ENCODE results near the gene ZBTB8B. TPM values are rescaled to one million over a fixed set of nuclear protein-coding genes. Genes with fewer than 3 reads are reported as not detected.
"Not testable (repeated sequence)": the region's sequence is repeated elsewhere in the genome, so short reads cannot be mapped to it uniquely, and the experiment has no call there.

ZBTB8B gene
- total RNA-seq, 1 donor from 2014 or later = under 0.01 TPM

DNA sequence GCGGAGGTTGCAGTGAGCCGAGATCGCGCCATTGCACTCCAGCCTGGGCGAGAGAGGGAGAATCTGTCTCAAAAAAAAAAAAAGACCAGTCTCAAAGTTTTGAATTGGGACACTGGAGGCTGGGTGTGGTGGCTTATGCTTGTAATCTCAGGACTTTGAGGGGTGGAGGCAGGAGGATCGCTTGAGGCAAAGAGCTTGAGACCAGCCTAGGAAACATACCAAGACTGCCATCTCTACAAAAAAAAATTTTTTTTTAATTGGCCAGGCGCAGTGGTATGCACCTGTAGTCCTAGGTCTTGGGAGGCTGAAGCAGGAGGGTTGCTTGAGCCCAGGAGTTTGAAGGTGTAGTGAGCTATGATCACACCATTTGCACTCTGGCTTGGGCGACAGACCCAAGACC lies 3.9 kb downstream of the ZBTB8B start:
- DNase-seq (ENCODE audit: low read depth, low spot score) = no peak

DNA sequence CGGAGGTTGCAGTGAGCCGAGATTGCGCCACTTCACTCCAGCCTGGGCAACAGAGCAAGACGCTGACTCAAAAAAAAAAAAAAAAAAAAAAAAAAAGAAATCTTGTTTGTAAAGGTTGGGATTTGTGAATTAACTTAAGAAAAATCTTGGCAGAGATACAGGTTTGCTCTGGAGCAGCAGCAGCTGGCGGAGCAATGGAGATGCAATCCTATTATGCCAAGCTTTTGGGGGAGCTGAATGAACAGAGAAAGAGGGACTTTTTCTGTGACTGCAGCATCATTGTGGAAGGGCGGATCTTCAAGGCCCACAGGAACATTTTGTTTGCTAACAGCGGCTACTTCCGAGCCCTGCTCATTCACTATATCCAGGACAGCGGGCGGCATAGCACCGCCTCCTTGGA lies 5.6 kb downstream of the ZBTB8B start:
- DNase-seq (ENCODE audit: low read depth, low spot score) = no peak

DNA sequence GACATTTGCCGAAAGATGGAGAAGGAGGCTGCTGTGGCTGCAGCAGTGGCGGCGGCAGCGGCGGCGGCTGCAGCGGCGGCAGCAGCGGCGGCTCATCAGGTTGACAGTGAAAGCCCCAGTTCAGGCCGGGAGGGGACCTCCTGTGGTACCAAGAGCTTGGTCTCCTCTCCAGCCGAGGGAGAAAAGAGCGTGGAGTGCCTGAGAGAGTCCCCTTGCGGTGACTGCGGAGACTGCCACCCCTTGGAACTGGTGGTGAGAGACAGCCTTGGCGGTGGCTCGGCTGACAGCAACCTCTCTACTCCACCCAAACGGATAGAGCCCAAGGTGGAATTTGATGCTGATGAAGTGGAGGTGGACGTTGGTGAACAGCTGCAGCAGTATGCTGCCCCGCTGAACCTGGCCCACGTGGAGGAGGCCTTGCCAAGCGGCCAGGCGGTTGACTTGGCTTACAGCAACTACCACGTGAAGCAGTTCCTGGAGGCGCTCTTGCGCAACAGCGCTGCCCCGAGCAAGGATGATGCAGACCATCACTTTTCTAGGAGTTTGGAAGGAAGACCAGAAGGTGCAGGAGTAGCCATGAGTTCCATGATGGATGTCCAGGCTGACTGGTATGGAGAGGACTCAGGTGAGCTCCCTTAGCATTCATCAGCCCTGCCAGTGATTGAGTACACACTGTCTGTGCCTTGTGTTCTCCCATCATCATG lies 6.3 kb downstream of the ZBTB8B start:
- DNase-seq (ENCODE audit: low read depth, low spot score) = no peak

DNA sequence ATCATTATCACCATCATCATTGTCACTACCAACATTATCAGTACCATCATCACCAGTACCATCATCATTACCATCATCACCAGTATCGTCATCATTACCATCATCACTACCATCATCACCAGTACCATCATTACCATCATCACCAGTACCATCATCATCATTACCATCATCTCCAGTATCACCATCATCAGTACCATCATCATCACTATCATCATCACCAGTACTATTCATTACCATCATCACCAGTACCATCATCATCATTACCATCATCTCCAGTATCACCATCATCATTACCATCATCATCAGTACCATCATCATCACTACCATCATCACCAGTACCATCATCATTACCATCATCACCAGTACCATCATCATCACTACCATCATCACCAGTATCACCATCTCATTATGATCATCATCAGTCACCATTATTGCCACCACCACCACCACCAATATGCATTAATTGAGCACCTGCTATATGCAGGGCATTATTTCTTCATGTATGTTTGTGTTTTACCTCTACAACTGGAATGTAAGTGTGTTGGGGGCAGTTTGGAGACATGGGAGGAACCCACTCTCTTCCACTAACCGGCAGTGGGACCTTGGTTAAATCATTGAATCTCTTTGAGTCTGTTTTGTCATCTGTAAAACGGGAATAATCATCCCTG lies 7.0 kb downstream of the ZBTB8B start:
- DNase-seq (ENCODE audit: low read depth, low spot score) = no peak

DNA sequence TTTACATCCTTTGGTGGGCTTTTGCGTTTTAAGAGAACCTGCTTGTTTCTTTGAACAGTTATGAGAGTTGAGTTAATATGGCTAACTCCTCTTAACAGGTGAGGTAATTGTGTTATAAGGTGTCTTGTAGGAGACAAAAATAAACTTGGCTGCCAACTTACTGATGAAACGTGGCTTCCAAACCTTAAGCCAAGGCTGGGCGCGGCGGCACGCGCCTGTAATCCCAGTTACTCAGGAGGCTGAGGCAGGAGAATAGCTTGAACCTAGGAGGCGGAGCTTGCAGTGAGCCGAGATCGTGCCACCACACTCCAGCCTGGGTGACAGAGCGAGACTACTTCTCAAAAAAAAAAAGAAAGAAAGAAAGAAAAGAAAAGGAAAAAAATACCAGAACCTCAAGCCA lies 8.1 kb downstream of the ZBTB8B start:
- DNase-seq (ENCODE audit: low read depth, low spot score) = not testable (repeated sequence)

DNA sequence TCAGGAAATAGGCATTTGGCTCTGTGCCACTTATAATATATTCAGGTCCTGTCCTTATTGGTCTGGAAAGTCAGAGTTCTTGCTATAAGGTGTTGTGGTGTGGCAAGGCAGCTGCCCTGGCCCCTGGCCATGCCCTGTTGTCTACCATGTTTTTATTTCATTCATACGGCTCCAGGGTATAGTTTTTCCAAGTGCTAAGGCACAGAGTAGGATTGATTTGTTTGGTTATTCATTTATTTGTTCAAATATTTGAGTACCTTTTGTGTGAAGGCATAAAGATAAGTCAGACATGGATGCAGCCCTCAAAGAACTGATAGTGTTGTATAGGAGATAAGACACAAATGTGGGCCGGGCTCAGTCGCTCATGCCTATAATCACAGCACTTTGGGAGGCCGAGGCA lies 10.1 kb downstream of the ZBTB8B start:
- no peak for DNase-seq (ENCODE audit: low read depth, low spot score)

DNA sequence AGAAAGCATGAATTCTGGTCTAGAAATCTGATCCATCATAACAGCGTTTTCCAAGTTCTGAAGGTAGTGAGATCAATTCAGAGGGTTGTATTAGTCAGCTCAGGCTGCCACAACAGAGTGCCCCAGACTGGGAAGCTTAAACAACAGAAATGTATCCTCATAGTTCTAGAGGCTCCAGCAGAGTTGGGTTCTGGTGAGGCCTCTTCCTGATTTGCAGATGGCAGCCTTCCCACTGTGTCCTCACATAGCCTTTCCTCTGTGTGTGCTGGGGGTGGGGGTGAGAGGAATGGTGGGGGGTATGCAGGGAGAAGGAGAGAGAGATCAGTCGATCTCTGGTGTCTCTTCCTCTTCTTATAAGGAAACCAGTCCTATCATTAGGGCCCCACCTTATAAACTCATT lies 15.1 kb downstream of the ZBTB8B start:
- no peak for DNase-seq (ENCODE audit: low read depth, low spot score)

DNA sequence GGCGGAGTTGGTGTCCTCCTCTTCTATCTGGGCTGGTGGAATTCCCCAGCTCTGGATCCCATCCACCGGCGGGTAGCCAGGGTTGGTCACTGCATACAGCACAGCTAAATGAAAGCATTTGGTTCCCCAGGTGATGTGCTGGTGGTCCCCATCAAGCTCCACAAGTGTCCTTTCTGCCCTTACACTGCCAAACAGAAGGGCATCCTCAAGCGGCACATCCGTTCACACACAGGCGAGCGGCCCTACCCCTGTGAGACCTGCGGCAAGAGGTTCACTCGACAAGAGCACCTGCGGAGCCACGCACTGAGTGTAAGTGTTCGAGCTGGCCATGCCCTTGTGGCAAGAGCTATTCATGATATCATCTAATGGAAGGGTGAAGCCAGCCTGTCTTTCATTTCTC lies 15.9 kb downstream of the ZBTB8B start:
- DNase-seq (ENCODE audit: low read depth, low spot score) = no peak

DNA sequence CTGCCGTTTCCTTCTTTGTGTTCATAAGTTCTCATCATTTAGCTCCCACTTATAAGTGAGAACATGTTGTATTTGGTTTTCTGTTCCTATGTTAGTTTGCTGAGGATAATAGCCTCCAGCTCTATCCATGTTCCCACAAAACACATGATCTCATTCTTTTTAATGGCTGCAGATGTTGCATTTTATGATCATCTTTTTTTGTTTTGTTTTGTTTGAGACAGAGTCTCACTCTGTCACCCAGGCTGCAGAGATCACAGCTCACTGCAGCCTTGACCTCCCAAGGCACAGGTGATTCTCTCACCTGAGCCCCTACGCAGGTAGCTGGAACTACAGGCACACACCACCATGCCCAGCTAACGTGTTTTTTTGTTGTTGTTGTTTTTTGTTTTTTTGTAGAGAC lies 16.9 kb downstream of the ZBTB8B start:
- DNase-seq (ENCODE audit: low read depth, low spot score) = not testable (repeated sequence)

DNA sequence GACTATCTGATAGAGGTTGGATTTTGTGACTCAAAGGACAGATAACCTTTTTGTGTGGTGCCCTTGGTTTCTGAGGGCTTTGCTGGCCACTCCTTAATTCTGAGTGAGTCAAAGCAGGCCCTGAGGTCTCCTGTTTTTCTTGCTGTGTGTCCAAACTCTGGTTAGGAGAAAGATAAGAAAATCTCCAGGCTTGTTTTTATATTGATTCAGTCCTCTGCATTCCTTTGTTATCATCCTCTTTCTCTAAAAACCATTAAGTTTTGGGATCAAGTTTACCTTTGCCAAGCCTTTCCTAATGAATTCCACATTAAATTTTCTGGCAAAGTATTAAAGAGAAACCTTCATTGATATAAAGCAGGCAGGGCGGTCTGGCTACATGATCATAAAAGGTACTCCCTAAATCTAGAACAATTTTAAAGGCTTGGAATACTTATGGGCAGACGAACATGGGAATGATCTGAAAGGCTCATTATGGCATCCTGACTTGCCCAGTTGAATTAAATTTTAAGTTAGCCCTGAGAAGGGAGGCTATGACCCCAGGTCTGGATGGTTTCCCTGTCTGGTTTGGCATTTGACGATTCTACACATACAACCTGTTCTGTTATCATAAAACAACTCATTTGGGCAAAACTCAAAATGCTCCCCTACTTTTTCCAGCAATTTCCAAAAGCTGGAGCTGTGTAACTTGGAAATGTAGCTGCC lies 20.8 kb downstream of the ZBTB8B start:
- DNase-seq (ENCODE audit: low read depth, low spot score) = no peak

DNA sequence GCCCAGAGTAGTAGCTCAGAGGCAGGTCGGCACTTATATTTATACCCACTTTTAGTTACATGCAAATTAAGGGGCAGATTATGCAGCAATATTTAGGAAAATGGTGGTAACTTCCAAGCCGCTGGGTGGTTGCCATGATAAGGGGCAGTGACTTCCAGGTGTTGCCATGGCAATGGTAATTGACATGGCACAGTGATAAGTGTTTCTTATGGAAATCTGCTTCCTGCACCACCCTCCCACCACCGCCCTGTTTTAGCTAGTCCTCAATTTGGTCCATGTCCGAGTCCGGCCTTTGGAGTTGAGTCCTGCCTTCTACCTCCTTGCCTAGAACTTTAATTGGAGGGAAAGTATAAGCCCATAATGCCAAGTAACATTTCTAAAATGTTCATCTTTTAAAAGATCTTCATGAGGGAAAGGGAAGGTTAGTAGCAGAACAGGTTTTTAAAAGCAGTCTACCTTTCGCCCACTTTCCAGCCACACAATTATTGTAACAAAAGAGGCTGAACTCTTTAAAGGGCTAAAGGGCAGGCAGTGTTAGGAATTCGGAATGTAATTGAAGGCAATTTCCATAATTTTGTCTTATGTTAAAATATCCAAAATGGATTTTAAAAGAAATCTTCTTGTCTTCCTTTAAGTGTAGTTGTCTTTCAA lies 21.7 kb downstream of the ZBTB8B start:
- DNase-seq (ENCODE audit: low read depth, low spot score) = no peak

DNA sequence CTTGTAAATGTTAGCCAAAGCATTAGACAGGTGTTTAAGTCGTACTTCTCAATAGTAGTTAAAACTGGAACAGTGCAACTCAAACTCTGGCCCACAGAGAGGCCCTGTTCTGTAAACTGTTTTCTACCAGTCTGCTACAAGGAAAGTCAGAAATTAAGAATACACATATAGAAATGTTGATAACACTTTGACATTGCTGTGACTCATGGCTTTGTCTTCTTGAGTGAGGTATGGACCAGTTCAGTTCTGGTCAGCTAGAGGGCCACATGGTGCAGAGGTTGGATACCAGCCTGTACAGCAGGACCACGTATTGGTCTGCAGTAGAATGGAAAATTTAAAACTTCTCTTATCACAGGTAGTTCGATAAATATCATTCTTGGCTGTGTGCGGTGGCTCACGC lies 22.3 kb downstream of the ZBTB8B start:
- DNase-seq (ENCODE audit: low read depth, low spot score) = no peak

DNA sequence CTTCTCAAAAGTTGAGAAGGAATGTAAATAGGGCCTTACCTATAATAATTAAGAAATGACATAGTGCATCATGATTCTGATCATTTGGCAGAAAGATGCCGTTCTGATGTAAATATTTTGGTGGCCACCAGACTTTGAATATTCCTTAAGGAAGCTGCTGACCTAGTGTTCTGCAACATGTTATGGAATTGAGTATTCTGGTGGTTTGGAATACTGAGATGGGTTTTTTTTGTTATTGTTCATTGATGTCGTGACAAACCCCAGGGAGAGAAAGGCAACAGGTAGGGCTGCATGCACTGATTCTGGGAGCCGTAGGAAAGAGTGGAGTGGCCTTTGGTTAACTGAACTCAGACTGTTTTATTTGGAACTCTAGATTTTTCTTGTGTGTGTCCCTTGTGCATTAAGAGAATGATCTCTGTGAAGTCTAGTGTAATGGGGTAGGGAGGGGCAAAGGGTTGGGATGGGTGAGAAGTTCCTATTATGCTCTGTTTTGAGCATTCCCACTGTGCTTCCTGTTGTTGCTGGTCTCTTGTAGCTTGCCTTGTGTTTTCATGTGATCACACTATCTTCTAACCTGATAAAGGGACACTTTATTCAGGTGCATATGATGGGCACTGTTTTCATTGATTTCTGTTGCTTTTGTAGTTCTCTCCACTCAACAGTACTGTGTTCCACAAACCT lies 25.0 kb downstream of the ZBTB8B start:
- DNase-seq (ENCODE audit: low read depth, low spot score) = no peak

DNA sequence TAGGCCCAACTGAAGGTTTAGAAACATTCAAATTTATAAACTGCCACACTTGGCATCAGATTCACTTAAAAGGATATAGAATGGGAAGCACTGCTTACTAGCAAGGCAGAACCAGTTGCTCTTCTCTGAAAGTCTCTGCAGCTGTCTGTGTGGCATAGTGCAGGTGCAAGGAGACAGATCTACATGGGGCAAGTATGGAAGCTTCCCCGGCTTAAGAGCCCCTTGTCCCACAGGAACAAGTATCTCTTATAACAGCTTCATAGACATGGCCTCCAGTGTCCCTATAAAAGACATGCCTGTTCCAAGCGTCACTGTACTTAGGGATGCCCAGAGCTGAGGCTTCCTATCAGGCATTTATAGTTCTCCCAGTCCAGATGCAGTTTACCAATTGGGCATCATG lies 26.5 kb downstream of the ZBTB8B start:
- DNase-seq (ENCODE audit: low read depth, low spot score) = no peak

DNA sequence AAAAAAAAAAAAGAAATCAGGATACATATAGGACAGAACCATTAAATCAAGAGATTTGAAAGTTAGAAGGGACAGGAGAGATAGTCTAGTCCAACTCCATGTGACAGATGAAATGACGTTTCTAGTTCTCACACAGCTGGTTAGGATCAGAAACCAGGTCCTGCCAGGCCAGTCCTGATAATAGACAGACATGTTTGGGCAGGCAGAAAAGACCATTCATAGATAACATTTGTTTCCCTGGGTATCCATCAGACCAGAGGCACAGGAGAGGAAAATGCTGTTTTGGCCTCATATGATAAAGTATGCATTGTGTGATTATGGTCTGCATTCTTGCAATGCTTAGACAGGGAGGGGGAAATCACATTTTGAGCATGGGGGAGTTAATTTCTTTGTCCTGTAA lies 29.3 kb downstream of the ZBTB8B start:
- no peak for DNase-seq (ENCODE audit: low read depth, low spot score)

DNA sequence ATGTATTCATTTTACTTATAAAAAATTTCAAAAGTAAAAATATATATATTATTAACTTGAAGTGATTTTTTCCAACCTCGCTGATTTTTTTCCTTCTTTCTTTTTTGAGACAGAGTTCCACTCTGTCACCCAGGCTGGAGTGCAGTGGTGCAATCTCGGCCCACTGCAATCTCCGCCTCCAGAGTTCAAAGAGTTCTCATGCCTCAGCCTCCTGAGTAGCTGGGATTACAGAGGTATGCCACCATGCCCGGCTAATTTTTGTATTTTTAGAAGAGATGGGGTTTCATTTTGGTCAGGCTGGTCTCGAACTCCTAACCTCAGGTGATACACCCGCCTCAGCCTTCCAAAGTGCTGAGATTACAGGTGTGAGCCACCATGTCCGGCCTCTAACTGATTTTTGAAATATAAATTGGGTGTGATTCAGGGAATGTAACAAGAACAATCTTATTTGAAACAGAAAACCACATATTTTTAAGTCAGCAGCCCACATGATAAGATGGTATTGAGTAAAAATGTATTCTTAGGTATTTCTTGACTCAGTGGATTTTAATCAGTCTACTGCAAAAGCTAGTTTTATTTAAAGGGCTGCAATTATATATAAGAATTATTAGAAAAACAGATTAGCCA lies 30.0 kb downstream of the ZBTB8B start:
- no peak for DNase-seq (ENCODE audit: low read depth, low spot score)

DNA sequence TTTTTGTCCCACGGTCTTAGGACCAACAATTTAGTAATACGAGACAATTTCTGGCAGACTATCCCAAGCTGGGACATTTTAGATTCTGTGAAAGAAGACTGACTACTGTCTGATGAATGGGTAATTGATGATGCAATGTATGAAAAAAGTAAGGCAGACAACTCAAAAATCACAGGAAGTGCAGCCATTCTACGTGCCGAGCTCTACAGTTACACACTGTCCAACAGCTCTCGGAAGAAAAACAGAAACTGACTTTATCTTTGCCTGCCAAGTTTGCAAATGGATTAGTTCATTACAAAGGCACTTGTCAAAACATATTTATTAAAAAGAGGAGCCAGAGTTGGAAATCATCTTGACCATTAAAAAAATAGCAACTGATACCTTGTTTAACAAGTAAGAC lies 31.3 kb downstream of the ZBTB8B start:
- DNase-seq (ENCODE audit: low read depth, low spot score) = peak; percentile 22

DNA sequence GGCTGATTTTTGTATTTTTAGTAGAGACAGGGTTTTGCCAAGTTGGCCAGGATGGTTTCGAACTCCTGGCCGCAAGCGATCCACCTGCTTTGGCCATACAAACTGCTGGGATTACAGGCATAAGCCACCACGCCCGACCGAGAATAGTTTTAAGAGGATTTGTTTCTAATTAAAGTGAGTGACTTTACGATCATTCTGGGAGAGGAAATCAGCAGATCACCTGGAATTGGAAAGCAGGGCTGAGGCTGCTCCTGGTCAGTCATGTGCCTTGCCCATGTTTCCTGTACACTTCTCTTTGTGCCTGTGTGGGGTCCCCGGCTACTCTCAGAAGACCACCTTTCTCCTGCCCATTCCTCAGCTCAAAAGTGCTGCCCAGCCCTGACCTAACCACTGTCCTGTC lies 33.9 kb downstream of the ZBTB8B start:
- DNase-seq (ENCODE audit: low read depth, low spot score) = no peak

DNA sequence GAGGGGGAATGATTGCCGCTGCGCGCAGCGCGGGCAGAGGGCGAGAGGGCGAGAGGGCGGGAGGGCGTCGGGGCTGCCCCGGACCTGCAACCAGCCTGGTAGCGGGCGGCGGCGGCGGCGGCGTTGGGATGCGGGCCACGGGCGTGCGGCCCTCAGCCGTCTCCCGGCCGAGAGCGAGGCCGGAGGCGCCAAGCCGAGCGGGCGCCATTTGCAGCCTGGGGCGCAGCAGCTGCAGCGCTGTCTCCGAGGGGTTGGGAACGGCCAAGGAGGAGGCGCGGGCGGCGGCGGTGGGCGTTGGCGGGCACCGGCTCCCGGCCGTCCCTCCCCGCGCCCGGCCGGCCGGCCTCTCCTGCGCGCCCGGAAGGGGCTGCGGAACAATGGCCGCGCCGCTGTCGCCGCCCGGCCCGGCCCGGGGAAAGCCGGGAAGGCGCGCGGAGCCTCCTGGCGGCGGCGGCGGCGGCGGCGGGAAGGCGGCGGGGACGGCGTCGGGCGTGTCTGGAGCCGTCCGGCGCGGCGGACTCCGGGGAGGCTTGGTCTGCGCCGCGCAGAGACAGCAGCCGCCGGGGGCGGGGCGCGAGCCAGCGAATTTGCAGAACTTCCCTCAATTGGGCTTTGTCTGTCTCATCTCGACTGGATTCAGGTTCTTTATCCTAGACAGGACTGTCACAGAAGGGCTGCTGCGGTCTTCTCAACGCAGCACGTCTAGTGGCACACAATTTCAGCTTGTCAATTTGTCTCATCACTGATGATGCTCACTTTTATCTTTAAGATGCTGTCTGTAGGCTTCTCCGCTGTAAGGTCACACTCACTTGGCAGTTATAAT lies 35.7 kb downstream of the ZBTB8B start:
- DNase-seq (ENCODE audit: low read depth, low spot score) = no peak

DNA sequence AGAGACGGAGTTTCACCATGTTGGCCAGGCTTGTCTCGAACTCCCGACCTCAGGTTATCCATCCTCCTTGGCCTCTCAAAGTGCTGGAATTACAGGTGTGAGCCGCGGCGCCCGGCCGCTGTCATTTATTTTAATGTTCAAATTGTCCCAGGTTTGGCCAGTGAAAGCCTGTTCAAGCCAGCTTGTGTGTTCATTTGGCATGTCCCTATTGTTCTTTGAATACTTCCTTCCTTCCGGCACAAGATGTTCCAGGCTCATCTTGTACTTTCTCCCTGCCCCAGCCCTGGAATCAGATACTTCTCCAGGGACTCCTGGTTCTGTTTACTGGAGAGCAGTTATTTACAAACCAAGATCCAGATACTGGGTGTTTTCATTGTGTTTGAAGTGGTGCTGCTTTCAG lies 37.0 kb downstream of the ZBTB8B start:
- peak; percentile 44 for DNase-seq (ENCODE audit: low read depth, low spot score)
